Measurements from ENCODE around the gene ZNF423. TPM values are rescaled to one million over a fixed set of nuclear protein-coding genes. Genes with fewer than 3 reads are reported as not detected.
"Not testable (repeated sequence)": the region's sequence is repeated elsewhere in the genome, so short reads cannot be mapped to it uniquely, and the experiment has no call there.

Gene ZNF423
- polyA plus RNA-seq, 3 donors: 24.5 to 27.3 (median 26.2) TPM

DNA sequence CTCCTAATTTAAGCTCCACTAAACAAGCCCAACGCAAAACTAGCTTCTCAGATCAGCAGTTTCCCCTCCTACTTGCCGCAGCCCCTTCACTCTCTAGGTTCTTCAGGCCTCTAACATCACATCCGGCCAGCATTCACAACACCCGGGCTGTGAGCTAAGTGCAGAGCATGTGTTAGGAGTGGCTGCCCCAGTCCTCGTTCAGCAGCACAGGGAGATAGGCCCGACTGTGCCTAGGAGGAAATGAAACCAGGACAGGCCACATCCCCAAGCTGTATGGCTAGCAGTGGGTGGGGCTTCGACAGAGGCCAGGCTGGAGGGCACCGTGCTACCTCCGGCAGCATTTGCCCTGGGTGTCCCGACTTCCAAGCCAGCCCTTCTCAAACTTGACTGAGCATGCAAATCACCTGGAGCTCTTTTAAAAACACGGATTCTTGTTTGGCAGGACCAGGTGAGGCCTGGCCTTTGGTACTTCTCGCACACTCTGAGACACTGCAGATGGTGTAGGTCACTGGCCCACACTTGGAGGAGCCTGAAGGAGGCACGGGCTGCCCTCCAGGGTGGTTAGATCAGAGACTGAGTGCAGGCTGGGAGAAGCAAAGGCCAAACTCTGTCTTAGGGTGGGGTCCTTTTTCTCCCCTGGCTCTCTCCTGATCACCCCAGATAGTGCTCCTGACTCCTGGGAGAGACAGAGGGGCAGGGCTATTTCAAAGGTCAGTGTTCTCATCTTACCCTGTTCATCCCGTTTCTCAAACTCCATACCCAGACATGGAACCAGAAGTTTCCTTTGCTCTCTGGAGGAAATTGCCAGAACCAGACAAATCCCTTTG lies 280.4 kb downstream of the ZNF423 start:
- no peak for DNase-seq (ENCODE audit: low read depth in 3 of 3, low spot score in 2 of 3)

GRCh38 chr16:49574826-49575225 lies 281.1 kb downstream of the ZNF423 start:
- DNase-seq (ENCODE audit: low read depth in 3 of 3, low spot score in 2 of 3): no peak

- no peak for DNase-seq (ENCODE audit: low read depth in 3 of 3, low spot score in 2 of 3)
These were observed 288.0 kb downstream of the ZNF423 start for GRCh38 chr16:49567950-49568349.

DNA sequence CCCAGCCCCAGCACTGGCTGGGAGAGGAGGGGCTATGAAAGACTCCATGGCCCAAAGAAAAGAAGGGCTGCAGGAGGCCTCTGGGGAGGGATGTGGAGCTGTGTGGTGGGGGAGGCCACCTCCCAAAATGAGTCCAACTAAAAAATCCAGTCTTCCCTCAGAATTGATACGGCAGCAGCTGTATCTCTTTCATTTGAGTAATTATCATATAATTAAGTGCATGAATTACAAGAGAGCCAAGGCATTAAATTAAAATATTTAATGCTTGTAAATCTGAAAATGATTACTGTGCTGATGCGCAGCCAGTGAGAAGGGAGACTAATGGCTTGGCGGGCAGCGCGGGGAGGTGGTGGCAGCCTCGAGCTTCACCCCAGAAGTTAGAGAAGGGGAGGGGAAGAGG lies 289.5 kb downstream of the ZNF423 start:
- no peak for DNase-seq (ENCODE audit: low read depth in 3 of 3, low spot score in 2 of 3)

GRCh38 chr16:49564496-49565229 lies 291.2 kb downstream of the ZNF423 start:
- DNase-seq (ENCODE audit: low read depth in 3 of 3, low spot score in 2 of 3): no peak

DNA sequence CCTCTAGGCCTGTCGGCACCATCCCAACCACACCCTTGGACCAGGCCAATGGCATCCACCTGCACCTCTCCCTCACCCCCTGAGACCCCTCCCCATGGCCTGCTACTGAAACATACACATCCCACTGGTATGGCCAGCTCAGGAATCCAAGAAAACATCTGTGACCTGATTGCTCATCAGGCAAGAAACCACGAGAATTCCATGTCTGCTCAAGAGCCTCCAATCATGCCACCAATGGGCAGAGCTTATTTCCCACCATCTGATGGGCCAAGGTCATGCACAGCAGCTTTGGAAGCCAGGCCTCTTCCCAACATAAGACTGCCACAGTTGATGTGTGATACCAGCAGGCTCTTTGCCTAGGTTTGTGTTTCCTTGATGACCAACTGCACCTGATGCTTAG lies 292.2 kb downstream of the ZNF423 start:
- no peak for DNase-seq (ENCODE audit: low read depth in 3 of 3, low spot score in 2 of 3)

DNA sequence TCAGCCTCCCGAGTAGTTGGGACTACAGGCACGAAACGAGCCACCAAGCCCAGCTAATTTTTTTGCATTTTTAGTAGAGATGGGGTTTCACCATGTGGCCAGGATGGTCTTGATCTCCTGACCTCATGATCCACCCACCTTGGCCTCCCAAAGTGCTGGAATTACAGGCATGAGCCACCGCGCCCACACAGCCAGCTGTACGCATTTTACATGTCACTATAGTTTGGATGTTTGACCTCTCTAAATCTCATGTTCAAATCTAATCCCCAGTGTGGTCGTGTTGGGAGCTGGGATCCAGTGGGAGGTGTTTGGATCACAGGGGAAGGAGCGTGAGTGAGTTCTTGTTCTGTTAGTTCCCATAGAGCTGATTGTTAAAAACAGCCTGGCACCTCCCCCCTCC lies 293.0 kb downstream of the ZNF423 start:
- DNase-seq (ENCODE audit: low read depth in 3 of 3, low spot score in 2 of 3): not testable (repeated sequence)

GRCh38 chr16:49562228-49562627 lies 293.7 kb downstream of the ZNF423 start:
- DNase-seq (ENCODE audit: low read depth in 3 of 3, low spot score in 2 of 3): no peak

DNA sequence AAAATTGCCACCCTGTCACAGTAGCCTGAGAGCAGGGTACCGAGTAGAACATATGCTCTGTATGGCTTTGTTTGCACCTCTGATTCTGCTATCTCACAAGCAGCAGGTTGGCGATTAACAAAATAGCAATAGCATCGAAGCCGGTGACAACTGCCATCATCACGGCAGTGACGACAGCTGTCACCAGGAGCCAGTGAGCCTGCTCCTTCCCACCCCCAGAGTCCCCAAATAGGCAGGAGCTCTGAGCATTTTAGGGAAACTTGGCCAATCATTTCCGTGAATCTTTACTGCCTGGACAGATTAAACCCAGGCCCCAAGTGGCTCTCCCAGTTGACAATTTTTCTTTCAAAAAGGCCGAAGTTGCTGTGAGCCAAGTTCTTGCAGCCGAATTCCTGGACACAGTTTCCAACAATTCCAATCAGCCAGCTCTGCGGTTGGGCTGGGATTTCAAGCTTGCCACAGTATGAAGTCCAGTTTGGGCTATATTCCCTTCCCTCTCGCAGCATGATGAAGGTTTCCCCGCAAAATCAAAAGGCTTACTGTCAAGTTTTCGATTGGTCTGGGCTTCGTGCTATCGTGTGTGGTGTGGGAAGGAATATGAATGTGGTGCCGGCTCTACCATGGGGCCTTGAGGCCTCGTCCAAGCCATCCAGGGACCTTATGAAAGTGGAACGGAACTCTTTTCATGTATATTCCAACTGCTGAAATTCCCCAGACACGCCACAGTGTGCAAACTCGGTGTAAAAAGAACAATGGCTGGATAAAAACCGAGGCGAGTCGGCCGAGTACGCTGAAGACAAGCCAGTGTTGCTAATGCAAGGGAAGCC lies 295.7 kb downstream of the ZNF423 start:
- DNase-seq (ENCODE audit: low read depth in 3 of 3, low spot score in 2 of 3): no peak

DNA sequence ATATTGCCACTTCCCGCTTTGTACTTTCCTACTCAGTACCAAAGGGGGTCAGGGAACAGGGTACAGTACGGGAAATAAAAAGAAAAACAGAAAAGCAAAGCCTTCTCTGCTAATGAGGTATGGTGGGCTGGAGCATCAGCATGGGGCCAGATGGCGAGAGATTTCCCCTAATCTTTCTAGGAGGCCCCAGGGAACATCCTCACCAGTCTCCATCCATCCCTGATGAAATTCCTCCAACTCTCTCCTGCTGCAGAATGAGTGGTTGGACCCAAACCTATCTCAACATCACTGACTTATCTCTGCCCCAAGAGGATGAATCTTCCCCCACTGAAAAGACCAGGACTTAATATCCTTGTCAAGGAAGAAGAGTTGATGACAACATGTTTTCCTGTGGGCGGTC lies 296.7 kb downstream of the ZNF423 start:
- DNase-seq (ENCODE audit: low read depth in 3 of 3, low spot score in 2 of 3): no peak

DNA sequence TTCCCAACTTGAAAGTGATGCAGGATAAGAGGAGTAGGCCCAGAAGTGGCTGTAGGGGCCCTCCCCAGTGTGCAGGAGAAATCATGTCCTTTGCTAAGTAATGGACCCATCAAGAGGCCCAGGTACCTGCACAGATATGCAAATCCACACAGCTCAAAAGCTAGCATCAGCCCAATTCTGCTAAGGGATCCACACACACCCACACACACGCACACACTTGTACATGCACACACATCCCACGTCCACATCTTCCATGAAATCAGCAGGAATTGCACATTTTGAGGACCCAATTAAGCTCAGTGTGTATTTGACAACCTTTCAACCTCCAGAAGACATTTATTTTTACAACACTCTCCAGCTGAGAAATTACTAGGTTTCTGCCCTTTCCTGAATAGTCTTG lies 297.5 kb downstream of the ZNF423 start:
- DNase-seq (ENCODE audit: low read depth in 3 of 3, low spot score in 2 of 3): no peak

- DNase-seq (ENCODE audit: low read depth in 3 of 3, low spot score in 2 of 3): peak; percentile 47 to 74 (median 59)
These were observed 299.1 kb downstream of the ZNF423 start for GRCh38 chr16:49556606-49557446.

DNA sequence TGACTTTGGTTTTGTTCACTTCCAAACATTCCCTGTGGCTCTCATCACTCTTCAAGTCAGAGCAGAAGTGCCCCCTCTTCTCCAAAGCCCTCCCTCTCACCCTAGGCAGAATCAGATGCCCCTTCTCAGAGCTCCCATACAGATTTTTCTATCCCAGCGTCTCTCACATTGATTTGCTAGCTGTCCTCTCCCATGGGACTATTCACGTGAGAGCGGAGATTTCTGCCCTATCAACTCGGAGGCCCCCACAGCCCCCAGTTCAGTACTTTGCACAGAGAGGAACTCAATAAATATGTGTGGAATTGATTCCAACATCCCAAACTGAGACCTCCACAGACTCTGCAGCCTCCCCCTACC lies 299.7 kb downstream of the ZNF423 start:
- DNase-seq (ENCODE audit: low read depth in 3 of 3, low spot score in 2 of 3): no peak

DNA sequence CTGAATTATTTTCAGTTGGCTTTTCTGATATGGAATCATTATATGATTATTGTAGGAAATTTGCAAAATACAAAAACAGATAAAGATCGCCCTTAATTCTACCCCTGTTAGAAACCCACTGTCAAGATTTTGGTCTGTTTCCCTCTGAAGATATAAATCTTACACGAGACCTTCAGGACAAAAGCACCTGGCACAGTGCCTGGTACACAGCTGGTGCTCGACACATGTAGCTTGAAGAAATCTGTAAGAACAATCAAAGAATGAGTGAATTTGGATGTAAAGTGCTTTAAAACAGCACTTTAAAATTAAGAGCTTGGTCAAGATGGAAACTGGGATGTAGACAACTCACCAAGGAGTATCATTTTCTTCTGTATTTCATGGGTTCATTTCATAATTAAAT lies 301.2 kb downstream of the ZNF423 start:
- DNase-seq (ENCODE audit: low read depth in 3 of 3, low spot score in 2 of 3): no peak

- DNase-seq (ENCODE audit: low read depth in 3 of 3, low spot score in 2 of 3): no peak
These were observed 303.5 kb downstream of the ZNF423 start for GRCh38 chr16:49552313-49552928.

- no peak for DNase-seq (ENCODE audit: low read depth in 3 of 3, low spot score in 2 of 3)
These were observed 305.2 kb downstream of the ZNF423 start for GRCh38 chr16:49550666-49551065.

DNA sequence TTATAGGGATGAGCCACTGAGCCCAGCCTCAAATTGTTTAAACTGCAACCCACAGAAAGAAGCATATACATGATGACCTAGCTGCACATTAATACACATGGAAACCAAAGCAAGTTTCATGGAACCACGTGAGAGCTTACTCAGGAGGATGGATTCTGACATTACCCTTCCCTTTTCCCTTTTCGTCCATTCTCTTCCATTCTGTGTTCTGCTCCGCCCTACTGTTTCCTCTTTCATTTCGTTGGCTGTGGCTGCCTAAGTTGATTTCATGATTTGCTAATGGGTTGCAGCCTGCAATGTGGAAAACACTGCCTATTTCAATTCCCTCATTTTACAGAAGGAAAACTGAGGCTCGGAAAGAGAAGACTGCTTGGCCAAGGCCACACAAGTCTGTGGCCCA lies 305.8 kb downstream of the ZNF423 start:
- DNase-seq (ENCODE audit: low read depth in 3 of 3, low spot score in 2 of 3): no peak

DNA sequence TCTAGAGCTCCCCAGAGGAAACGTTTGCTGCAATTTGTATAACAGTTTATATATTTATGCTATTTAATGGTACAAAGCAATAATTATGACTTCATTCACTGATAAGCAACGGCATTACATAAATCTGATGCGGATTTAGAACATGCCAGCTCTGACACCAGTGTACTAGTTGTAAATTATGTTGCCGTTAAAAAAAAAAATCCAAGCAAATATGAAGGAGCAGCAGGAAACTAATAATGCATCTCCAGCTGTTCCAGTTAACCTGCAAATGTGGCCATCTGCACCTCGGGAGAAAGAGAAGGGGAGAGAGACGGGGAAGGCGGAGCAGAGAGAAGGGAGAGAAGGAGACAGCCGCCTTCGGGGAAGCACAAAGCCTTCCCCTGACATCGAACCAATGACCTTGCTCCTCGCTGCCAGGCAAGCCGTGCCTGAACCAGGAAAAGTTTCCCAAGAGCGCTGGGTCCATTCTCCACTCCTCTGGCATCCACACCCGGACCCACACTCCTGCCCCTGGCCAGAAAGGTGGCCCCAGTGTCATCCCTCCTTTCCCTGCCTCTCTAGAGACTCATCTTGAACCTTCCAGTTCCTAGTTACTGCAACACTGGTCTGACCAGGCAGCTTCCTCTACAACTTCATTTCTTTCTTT lies 307.5 kb downstream of the ZNF423 start:
- no peak for DNase-seq (ENCODE audit: low read depth in 3 of 3, low spot score in 2 of 3)

GRCh38 chr16:49547448-49547847 lies 308.5 kb downstream of the ZNF423 start:
- DNase-seq (ENCODE audit: low read depth in 3 of 3, low spot score in 2 of 3): no peak

Measured in right renal cortex interstitium (tissue), 3 donors.